ENCODE data around the gene PICK1. TPM values are rescaled to one million over a fixed set of nuclear protein-coding genes. Genes with fewer than 3 reads are reported as not detected.

Gene PICK1
- total and polyA plus RNA-seq, 2 of the 8 experiments (the other 6 are each of a cell fraction or from before 2014, with no cell fraction given): 20.4 to 22.9 TPM

DNA sequence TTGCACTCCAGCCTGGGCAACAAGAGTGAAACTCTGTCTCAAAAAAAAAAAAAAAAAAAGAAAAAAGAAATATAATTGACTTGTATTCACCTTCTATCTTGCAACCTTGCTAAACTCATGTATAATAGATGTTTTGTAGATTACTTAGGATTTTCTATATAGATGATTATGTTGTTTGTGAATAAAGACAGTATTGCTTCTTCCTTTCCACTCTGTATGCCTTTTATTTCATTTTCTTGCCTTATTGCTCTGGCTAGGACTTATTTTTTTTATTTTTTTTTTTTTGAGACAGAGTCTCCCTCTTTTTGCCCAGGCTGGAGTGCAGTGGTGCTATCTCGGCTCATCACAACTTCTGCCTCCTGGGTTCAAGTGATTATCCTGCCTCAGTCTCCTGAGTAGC is 43.1 kb upstream of the PICK1 start:
- Histone ChIP-seq H2AFZ (ENCODE audit: low read length) (no peak overlapping the region), H3K18ac (ENCODE audit: extremely low read depth, low read length) (no peak overlapping the region), H4K8ac (ENCODE audit: extremely low read depth, insufficient read depth, low read length) (no peak overlapping the region), H3K79me1 (ENCODE audit: low read depth, low read length) (no peaks in the 10 kb centered on the region), H3K27ac (ENCODE audit: low read depth, low read length) (no peak overlapping the region), H3K23me2 (ENCODE audit: low read depth, low read length) (no peaks in the 10 kb centered on the region), H3K4me3 (ENCODE audit: extremely low read depth in 1 of 4, insufficient read depth in 2 of 4, low read depth in 3 of 4, low read length in 4 of 4) (no peak overlapping the region), H2BK5ac (ENCODE audit: low read depth, low read length) (no peak overlapping the region), H3K4ac (replicated peaks; ENCODE audit: insufficient read length, low read depth, low read length) (no peak overlapping the region), H3K4me2 (ENCODE audit: insufficient read depth in 1 of 2, low read depth in 2 of 2, low read length in 2 of 2) (no peak overlapping the region), H3K9ac (replicated peaks in 1 of 4; ENCODE audit: extremely low read depth in 1 of 4, low read depth in 3 of 4, low read length in 3 of 4) (no peak overlapping the region), H4K91ac (replicated peaks; ENCODE audit: insufficient read length, low read length) (no peak overlapping the region), H3K79me2 (ENCODE audit: control insufficient read depth in 1 of 2, insufficient read depth in 2 of 2, low read length in 2 of 2) (no peaks in the 10 kb centered on the region), H2AK5ac (ENCODE audit: low read depth, low read length) (no peak overlapping the region), H2BK120ac (replicated peaks; ENCODE audit: low read depth, low read length) (no peak overlapping the region), H3K9me3 (ENCODE audit: insufficient read depth in 2 of 2, low read depth in 1 of 2, low read length in 1 of 2) (no peaks in the 10 kb centered on the region), H2BK12ac (ENCODE audit: low read depth, low read length) (no peak overlapping the region), H4K20me1 (replicated peaks in 1 of 2; ENCODE audit: control insufficient read depth in 1 of 2, insufficient read depth in 2 of 2, low read length in 2 of 2) (no peaks in the 10 kb centered on the region), H3K14ac (ENCODE audit: insufficient read length) (no peak overlapping the region), H3K27me3 (replicated peaks in 1 of 4; ENCODE audit: control insufficient read depth in 3 of 4, extremely low read depth in 1 of 4, insufficient read depth in 3 of 4, low read length in 3 of 4) (no peaks in the 10 kb centered on the region; a peak in 1 of 7 replicates), H3K4me1 (replicated peaks in 1 of 4; ENCODE audit: control insufficient read depth in 3 of 4, insufficient read depth in 4 of 4, low read length in 3 of 4) (peaks cover 0 to 10% (median under 1%) of the 10 kb centered on the region in 4 experiments; a peak in 1 of 7 replicates), H3K23ac (ENCODE audit: insufficient read length) (no peak overlapping the region), H4K5ac (ENCODE audit: insufficient read length, low read depth, low read length) (no peak overlapping the region), H2BK15ac (ENCODE audit: low read length) (no peak overlapping the region), H2BK20ac (ENCODE audit: low read length) (no peak overlapping the region), H3K56ac (replicated peaks; ENCODE audit: insufficient read length, low read depth, low read length) (no peak overlapping the region), H3K36me3 (ENCODE audit: control insufficient read depth in 2 of 4, insufficient read depth in 4 of 4, low read length in 3 of 4) (no peaks in the 10 kb centered on the region)
- FAIRE-seq (no peak), DNase-seq (ENCODE audit: low read depth in 1 of 2, low spot score in 2 of 2) (no peak)
- WGBS, 2 experiments (ENCODE audit: extremely low coverage in 1 of 2, insufficient coverage in 1 of 2, insufficient read length in 1 of 2, insufficient replicate concordance in 2 of 2, low coverage in 1 of 2, low lambda C conversion rate in 2 of 2, missing lambda C conversion rate in 1 of 2): no CpG with 5 or more reads among the region's 1 CpG
- CTCF ChIA-PET (ENCODE audit: partially characterized antibody): interaction anchor here (1.6 to 2.2 kb wide), 3 partner anchors 14 to 38 kb away, joined by 3 to 7 read pairs (median 3); no protein-coding TSS in a partner anchor
- no peak for TF ChIP-seq CHD2 (IDR thresholded peaks at IDR 0.05; ENCODE audit: low read length)
- TF ChIP-seq RAD21 (IDR thresholded peaks at IDR 0.05 in 1 of 2, conservative IDR thresholded peaks at IDR 0.05 in 1 of 2; ENCODE audit: low read depth in 2 of 2, low read length in 2 of 2): no peak
- POLR2A ChIA-PET (ENCODE audit: partially characterized antibody): interaction anchor here (2.4 kb wide), 1 partner anchor 15 kb away, joined by 7 read pairs; no protein-coding TSS in a partner anchor
